ENCODE data around the gene NDUFA3.

NDUFA3 gene

DNA sequence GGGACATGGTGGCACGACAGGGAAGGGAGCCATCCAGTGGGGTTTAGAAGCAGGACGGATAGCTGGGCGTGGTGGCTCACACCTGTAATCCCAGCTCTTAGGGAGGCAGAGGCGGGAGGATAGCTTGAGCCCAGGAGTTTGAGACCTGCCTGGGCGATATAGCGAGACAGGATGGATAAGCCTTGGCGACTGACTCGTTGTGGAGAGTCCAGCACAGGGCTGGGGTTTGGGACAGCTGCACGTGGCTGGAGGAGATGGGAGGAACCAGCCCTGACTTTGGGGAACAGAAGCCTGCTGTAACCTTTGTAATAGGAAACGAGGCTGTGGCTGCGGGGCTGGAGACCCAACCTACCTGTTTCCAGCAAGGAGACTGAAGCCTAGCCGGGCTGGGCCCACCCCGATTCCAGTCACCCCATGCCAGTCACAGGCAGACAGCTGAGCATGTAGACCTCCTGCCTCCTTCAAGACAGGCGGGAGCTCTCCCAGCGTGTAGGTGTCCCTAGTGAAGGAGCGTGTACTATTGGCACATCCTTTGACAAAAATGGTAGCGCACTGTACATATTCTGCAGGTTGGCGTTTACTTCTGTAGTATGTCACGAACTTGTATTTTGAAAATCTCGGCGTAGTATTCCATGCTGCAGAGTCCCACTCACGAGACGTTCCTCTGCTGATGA is 48.8 kb downstream of the NDUFA3 start:
- DNase-seq, result no peak
- no peak overlapping the region for H2AFZ ChIP-seq (ENCODE audit: low read length)
- H3F3A ChIP-seq (ENCODE audit: insufficient read depth, low read length), result 0 out of 2 replicates have a peak, but pooled peaks cover 11% of the 10 kb centered on the region
- H3K9me3 ChIP-seq (replicated peaks; ENCODE audit: insufficient read depth, low read length), result no peaks in the 10 kb centered on the region
- H3K4me2 ChIP-seq (ENCODE audit: low read depth, low read length), result no peak overlapping the region
- no peak overlapping the region for H3K4me3 ChIP-seq (ENCODE audit: low read length)
- H3K27me3 ChIP-seq (replicated peaks; ENCODE audit: insufficient read depth, low read length), result no peaks in the 10 kb centered on the region
- no peaks in the 10 kb centered on the region for H3K9me2 ChIP-seq (replicated peaks; ENCODE audit: insufficient read depth, low read length)
- peaks cover 6% of the 10 kb centered on the region; the same call in 1 of the 2 replicates for H3K79me2 ChIP-seq (ENCODE audit: low read length)
- no peak overlapping the region for H3K27ac ChIP-seq (ENCODE audit: low read length)
- TF ChIP-seq EZH2 (optimal IDR thresholded peaks at IDR 0.05; ENCODE audit: low read depth, low read length), result no peak
- no peak for TF ChIP-seq EZH2phosphoT487 (IDR thresholded peaks at IDR 0.05; ENCODE audit: low read length)
- TF ChIP-seq, protein P1, sequence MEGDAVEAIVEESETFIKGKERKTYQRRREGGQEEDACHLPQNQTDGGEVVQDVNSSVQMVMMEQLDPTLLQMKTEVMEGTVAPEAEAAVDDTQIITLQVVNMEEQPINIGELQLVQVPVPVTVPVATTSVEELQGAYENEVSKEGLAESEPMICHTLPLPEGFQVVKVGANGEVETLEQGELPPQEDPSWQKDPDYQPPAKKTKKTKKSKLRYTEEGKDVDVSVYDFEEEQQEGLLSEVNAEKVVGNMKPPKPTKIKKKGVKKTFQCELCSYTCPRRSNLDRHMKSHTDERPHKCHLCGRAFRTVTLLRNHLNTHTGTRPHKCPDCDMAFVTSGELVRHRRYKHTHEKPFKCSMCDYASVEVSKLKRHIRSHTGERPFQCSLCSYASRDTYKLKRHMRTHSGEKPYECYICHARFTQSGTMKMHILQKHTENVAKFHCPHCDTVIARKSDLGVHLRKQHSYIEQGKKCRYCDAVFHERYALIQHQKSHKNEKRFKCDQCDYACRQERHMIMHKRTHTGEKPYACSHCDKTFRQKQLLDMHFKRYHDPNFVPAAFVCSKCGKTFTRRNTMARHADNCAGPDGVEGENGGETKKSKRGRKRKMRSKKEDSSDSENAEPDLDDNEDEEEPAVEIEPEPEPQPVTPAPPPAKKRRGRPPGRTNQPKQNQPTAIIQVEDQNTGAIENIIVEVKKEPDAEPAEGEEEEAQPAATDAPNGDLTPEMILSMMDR (IDR thresholded peaks at IDR 0.05; ENCODE audit: low read length), result no peak
- no peaks in the 10 kb centered on the region for H4K20me1 ChIP-seq (ENCODE audit: insufficient read depth, low read length)
- H3K9ac ChIP-seq (ENCODE audit: low read length), result no peak overlapping the region
- peaks cover 11% of the 10 kb centered on the region for H3K36me3 ChIP-seq (replicated peaks; ENCODE audit: insufficient read depth, low read length)
- H3K4me1 ChIP-seq (ENCODE audit: low read length), result no peaks in the 10 kb centered on the region

DNA sequence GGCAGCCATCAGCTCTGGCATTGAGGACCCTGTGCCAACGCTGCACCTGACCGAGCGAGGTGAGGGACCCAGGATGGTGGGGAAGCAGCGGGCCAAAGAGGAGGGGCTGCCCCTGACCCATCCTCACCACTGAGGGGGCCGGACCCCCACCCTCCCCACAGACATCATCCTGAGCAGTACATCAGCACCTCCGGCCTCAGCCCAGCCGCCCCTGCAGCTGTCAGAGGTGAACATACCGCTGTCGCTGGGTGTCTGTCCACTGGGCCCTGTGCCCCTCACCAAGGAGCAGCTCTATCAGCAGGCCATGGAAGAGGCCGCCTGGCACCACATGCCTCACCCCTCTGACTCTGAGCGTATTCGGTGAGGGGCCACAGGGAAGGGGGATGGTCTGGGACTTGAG is 49.6 kb downstream of the NDUFA3 start:
- no peak overlapping the region for H3K27ac ChIP-seq (ENCODE audit: low read length)

DNA sequence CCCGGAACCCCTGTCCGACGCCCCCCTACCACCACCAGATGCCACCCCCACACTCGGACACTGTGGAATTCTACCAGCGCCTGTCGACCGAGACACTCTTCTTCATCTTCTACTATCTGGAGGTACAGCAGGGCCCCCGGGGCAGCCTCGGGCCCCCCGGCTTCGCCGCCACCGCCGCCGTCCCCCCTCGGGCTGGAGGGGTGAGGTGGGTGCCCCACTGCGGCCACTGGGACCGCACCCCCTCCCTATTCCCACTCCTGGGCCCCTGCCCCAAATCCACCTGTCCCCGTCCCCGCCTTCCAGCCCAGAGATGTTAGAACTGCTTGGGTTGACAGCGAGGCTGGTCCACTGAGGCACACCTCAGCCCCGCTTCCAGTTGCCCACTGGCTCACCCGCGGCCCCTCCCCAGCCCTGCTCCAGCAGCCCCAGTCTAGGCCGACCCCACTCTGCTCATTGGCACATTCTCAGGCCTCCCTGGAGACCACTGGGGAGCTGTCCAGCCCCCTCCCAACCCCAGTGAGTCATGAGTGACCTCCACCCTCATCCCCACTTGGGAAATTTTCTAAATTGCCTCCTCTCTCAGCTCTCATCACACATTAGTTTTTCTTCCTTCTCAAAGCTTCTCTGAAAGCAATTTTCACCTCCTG is 50.3 kb downstream of the NDUFA3 start:
- no peak overlapping the region for H3K4me3 ChIP-seq (ENCODE audit: low read length)
- no peak overlapping the region for H3K4me2 ChIP-seq (ENCODE audit: low read depth, low read length)
- no peak for TF ChIP-seq EZH2phosphoT487 (IDR thresholded peaks at IDR 0.05; ENCODE audit: low read length)
- TF ChIP-seq, protein P1 (IDR thresholded peaks at IDR 0.05; ENCODE audit: low read length), result no peak
- no peak for TF ChIP-seq EZH2 (optimal IDR thresholded peaks at IDR 0.05; ENCODE audit: low read depth, low read length)
- H4K20me1 ChIP-seq (ENCODE audit: insufficient read depth, low read length), result no peaks in the 10 kb centered on the region
- DNase-seq, result no peak
- H3K9ac ChIP-seq (ENCODE audit: low read length), result no peak overlapping the region
- no peaks in the 10 kb centered on the region for H3K27me3 ChIP-seq (replicated peaks; ENCODE audit: insufficient read depth, low read length)
- peaks cover 8% of the 10 kb centered on the region for H3K36me3 ChIP-seq (replicated peaks; ENCODE audit: insufficient read depth, low read length)
- H2AFZ ChIP-seq (ENCODE audit: low read length), result no peak overlapping the region
- H3K9me3 ChIP-seq (replicated peaks; ENCODE audit: insufficient read depth, low read length), result no peaks in the 10 kb centered on the region
- H3F3A ChIP-seq (ENCODE audit: insufficient read depth, low read length), result peaks cover 13% of the 10 kb centered on the region; the same call in 1 of the 2 replicates
- H3K27ac ChIP-seq (ENCODE audit: low read length), result no peak overlapping the region
- no peaks in the 10 kb centered on the region for H3K9me2 ChIP-seq (replicated peaks; ENCODE audit: insufficient read depth, low read length)
- H3K79me2 ChIP-seq (ENCODE audit: low read length), result peaks cover 13% of the 10 kb centered on the region
- peaks cover under 1% of the 10 kb centered on the region; the same call in 1 of the 2 replicates for H3K4me1 ChIP-seq (ENCODE audit: low read length)

More for the DNA sequence above, 49.6 kb downstream of the NDUFA3 start:
- H3K79me2 ChIP-seq (ENCODE audit: low read length), result peaks cover 10% of the 10 kb centered on the region
- no peak overlapping the region for H3K4me2 ChIP-seq (ENCODE audit: low read depth, low read length)
- peaks cover 8% of the 10 kb centered on the region for H3K36me3 ChIP-seq (replicated peaks; ENCODE audit: insufficient read depth, low read length)
- H3K4me1 ChIP-seq (ENCODE audit: low read length), result no peaks in the 10 kb centered on the region
- no peaks in the 10 kb centered on the region for H3K9me3 ChIP-seq (replicated peaks; ENCODE audit: insufficient read depth, low read length)
- H4K20me1 ChIP-seq (ENCODE audit: insufficient read depth, low read length), result no peaks in the 10 kb centered on the region
- no peaks in the 10 kb centered on the region for H3K27me3 ChIP-seq (replicated peaks; ENCODE audit: insufficient read depth, low read length)
- H3K9me2 ChIP-seq (replicated peaks; ENCODE audit: insufficient read depth, low read length), result no peaks in the 10 kb centered on the region
- no peak overlapping the region for H3K4me3 ChIP-seq (ENCODE audit: low read length)
- TF ChIP-seq EZH2 (optimal IDR thresholded peaks at IDR 0.05; ENCODE audit: low read depth, low read length) (no peak), EZH2phosphoT487 (IDR thresholded peaks at IDR 0.05; ENCODE audit: low read length) (no peak)
- TF ChIP-seq, protein P1 (IDR thresholded peaks at IDR 0.05; ENCODE audit: low read length), result no peak
- no peak overlapping the region for H3K9ac ChIP-seq (ENCODE audit: low read length)
- no peak for DNase-seq
- H2AFZ ChIP-seq (ENCODE audit: low read length), result no peak overlapping the region
- 0 out of 2 replicates have a peak, but pooled peaks cover 11% of the 10 kb centered on the region for H3F3A ChIP-seq (ENCODE audit: insufficient read depth, low read length)

All from MM.1S (cell line).